ENCODE data around the gene ZNF746.

ZNF746 gene

DNA sequence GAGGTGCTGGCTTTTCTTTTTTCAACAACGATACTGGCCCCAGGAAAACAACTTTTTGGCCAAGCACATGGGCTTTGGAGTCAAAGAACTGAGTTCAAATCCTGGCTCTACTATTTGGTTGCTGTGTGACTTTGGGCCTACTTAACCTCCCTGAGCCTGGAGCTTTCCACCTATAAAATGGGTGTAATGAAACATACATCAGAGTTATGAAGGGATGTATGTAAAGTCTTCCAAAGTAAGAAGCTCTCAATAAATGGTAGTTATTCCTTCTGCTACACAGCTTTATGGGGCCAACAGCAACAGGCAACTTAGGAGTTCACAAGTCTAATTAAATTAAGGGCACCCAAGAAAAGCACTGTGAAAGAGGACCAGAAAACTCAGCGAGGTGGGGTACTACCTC, 69.7 kb downstream of the ZNF746 start:
- DNase-seq (ENCODE audit: low spot score) = no peak

GRCh38 chr7:149427096-149427680, 70.4 kb downstream of the ZNF746 start:
- no peak for DNase-seq (ENCODE audit: low spot score)

DNA sequence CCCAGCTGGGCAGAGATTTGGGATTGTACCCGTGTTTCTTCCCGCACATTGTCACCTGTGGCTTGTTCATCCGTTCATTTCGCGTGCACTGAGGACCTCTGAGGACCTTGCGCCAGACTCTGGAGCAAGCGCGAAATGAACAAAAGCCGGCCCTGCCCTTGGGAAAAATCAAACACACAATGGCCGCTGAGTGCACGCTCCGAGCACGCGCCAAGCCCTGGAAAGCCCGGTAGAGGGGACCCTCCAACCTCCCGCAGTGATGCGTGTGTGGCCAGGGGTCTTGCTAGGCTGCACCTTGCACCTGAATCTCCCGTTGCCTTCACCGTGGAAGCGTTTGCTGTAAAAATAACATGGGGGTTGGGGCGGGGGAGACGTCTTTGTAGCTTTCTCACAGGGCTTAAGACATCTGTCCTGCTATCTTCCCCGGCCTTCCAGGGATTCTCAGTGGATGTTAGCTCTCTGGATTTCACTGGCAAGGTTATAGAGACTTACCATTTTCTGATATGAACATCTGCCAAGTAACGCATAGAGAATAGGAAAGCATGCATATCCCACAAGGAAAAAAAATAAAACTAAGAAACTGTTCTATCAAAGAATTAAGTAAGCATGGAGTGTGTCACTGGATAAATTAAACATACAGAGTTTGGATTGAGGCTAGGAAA, 74.0 kb downstream of the ZNF746 start:
- no peak for DNase-seq (ENCODE audit: low spot score)

DNA sequence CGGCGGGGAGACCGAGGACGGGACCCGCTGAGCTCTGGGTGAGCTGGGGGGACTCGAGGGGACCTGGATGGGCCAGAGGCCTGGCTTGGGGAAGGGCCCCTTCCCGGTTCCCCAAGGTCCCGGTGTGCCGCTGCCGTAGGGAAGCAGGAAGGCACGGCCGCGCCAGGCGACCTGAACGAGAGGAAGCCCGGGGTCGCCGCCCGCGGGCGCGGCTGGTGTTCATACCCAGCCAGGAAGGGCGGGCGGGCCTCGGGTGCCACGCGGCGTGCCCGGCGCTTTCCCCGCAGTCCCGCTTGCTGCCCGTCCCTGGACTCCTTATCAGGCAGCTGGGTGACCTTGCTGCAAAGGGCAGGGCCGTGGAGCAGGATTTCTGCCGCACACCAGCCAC, 74.7 kb downstream of the ZNF746 start:
- no peak for DNase-seq (ENCODE audit: low spot score)

Measured in globus pallidus (tissue), 1 donor.